ENCODE measurements around the gene PAPPA.

The PAPPA gene

DNA sequence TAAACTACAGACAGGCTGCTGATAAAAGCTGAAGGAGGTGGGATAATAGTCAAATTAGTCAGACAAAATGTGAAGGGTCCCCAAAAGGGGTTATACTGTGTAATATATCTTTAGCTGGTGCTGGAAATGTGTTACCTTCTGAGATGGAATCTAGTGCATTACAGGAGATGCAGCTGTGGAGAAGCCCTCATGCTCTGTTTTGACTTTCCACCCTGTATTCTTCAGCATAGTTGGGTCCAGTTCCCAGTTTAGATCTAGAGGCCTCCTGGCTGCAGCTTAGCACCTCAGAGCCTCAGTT, 122.6 kb downstream of the PAPPA start:
- DNase-seq (ENCODE audit: low read depth) = no peak
- TF ChIP-seq MYC (IDR thresholded peaks at IDR 0.05; ENCODE audit: low read depth, low read length) (no peak), POLR2A (IDR thresholded peaks at IDR 0.05; ENCODE audit: extremely low read depth, insufficient read length) (no peak)
- TF ChIP-seq, protein P1, sequence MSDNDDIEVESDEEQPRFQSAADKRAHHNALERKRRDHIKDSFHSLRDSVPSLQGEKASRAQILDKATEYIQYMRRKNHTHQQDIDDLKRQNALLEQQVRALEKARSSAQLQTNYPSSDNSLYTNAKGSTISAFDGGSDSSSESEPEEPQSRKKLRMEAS (IDR thresholded peaks at IDR 0.05; ENCODE audit: low read depth, low read length) = no peak
- H3K4me3 ChIP-seq (ENCODE audit: low read depth, low read length) = no peak overlapping the region

DNA sequence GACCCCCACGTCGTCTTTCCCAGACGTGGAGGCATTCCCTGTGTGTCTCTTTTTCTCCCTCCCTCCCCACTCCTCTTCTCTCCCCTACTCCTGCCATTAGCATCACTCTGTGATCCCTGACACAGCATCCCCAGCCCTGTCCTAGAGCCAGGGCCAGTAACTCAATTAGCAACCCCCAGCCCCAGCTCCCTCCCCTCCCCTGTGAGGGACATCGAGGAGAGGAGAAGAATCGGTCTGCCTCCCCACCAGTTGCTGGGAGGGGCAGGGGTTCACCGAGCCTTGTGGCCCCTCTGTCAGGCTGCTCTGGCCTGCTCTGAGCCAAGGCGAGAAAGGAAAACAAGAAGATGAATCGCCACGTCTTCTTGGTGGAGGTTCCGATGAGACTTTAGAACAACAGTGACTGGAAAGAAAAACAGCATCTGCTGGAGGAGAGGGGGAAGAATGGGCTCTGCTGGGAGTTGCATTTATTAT, 123.1 kb downstream of the PAPPA start:
- H3K4me3 ChIP-seq (ENCODE audit: low read depth, low read length) = no peak overlapping the region
- DNase-seq (ENCODE audit: low read depth) = no peak
- TF ChIP-seq, protein P1 (IDR thresholded peaks at IDR 0.05; ENCODE audit: low read depth, low read length) = no peak
- no peak for TF ChIP-seq MYC (IDR thresholded peaks at IDR 0.05; ENCODE audit: low read depth, low read length)
- no peak for TF ChIP-seq POLR2A (IDR thresholded peaks at IDR 0.05; ENCODE audit: extremely low read depth, insufficient read length)
- TF ChIP-seq, protein P2, sequence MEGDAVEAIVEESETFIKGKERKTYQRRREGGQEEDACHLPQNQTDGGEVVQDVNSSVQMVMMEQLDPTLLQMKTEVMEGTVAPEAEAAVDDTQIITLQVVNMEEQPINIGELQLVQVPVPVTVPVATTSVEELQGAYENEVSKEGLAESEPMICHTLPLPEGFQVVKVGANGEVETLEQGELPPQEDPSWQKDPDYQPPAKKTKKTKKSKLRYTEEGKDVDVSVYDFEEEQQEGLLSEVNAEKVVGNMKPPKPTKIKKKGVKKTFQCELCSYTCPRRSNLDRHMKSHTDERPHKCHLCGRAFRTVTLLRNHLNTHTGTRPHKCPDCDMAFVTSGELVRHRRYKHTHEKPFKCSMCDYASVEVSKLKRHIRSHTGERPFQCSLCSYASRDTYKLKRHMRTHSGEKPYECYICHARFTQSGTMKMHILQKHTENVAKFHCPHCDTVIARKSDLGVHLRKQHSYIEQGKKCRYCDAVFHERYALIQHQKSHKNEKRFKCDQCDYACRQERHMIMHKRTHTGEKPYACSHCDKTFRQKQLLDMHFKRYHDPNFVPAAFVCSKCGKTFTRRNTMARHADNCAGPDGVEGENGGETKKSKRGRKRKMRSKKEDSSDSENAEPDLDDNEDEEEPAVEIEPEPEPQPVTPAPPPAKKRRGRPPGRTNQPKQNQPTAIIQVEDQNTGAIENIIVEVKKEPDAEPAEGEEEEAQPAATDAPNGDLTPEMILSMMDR (IDR thresholded peaks at IDR 0.05; ENCODE audit: low read depth, low read length) = no peak

GRCh38 chr9:116278326-116278725, 124.7 kb downstream of the PAPPA start:
- no peak for DNase-seq (ENCODE audit: low read depth)
- H3K4me3 ChIP-seq (ENCODE audit: low read depth, low read length) = no peak overlapping the region
- TF ChIP-seq, protein P1 (IDR thresholded peaks at IDR 0.05; ENCODE audit: low read depth, low read length) = no peak
- TF ChIP-seq MYC (IDR thresholded peaks at IDR 0.05; ENCODE audit: low read depth, low read length) (no peak), POLR2A (IDR thresholded peaks at IDR 0.05; ENCODE audit: extremely low read depth, insufficient read length) (no peak)
- TF ChIP-seq, protein P2 (IDR thresholded peaks at IDR 0.05; ENCODE audit: low read depth, low read length) = no peak

DNA sequence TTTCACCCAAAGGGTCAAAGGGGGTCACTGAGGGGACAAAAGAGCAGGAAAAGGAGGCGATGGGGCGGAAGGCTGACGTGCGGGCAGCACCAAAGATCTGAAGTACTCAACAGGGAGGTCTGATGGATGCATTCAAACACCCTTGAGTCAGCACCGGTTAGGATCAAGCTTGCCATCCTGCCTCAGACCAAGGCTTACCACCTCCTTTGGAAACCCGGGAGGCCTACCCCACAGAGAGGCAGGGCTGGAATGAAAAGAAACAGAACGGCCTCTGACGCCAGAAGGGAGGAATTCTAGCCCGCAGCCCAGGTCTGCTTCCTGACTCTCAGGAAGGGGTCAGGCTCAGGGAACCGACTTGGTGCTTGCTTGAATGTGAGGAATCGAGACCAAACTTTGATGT, 125.6 kb downstream of the PAPPA start:
- no peak for DNase-seq (ENCODE audit: low read depth)
- no peak overlapping the region for H3K4me3 ChIP-seq (ENCODE audit: low read depth, low read length)
- TF ChIP-seq POLR2A (IDR thresholded peaks at IDR 0.05; ENCODE audit: extremely low read depth, insufficient read length) = no peak
- TF ChIP-seq, protein P2 (IDR thresholded peaks at IDR 0.05; ENCODE audit: low read depth, low read length) = no peak
- TF ChIP-seq, protein P1 (IDR thresholded peaks at IDR 0.05; ENCODE audit: low read depth, low read length) = no peak
- no peak for TF ChIP-seq MYC (IDR thresholded peaks at IDR 0.05; ENCODE audit: low read depth, low read length)

DNA sequence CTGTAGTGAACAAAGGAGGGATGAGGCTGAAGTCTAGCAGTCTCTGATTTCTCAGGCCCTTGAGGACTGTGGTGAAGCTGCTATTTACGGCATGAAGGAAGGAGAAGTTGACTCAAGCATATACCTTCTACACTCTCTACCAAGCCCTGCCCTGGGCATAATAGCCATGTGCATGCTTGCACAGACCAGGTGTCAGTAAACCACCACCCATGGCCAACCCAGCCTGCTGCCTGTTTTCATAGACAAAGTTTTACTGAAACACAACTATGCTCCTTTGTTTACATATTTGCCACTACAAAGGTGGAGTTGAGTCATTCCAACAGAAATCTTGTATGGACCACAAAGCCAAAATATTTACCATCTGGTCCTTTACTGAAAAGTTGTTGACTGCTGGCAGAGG, 126.9 kb downstream of the PAPPA start:
- no peak overlapping the region for H3K4me3 ChIP-seq (ENCODE audit: low read depth, low read length)
- no peak for DNase-seq (ENCODE audit: low read depth)
- TF ChIP-seq POLR2A (IDR thresholded peaks at IDR 0.05; ENCODE audit: extremely low read depth, insufficient read length) = no peak
- TF ChIP-seq, protein P2 (IDR thresholded peaks at IDR 0.05; ENCODE audit: low read depth, low read length) = no peak

GRCh38 chr9:116282597-116282996, 129.0 kb downstream of the PAPPA start:
- TF ChIP-seq POLR2A (IDR thresholded peaks at IDR 0.05; ENCODE audit: extremely low read depth, insufficient read length) (no peak), MYC (IDR thresholded peaks at IDR 0.05; ENCODE audit: low read depth, low read length) (no peak)
- TF ChIP-seq, protein P1 (IDR thresholded peaks at IDR 0.05; ENCODE audit: low read depth, low read length) = no peak
- TF ChIP-seq, protein P2 (IDR thresholded peaks at IDR 0.05; ENCODE audit: low read depth, low read length) = no peak
- no peak overlapping the region for H3K4me3 ChIP-seq (ENCODE audit: low read depth, low read length)
- no peak for DNase-seq (ENCODE audit: low read depth)
